Stimulated activated CD4-positive, alpha-beta T cell treated with anti-CD3 and anti-CD28 coated beads, TNF-alpha, amount 100 ng/mL, for 48 hours (primary cell): Measurements from ENCODE around the gene C19orf18.
A peak's percentile ranks its signal among the peaks of the same experiment; 100 is the strongest.
"Not testable (repeated sequence)": the region's sequence is repeated elsewhere in the genome, so short reads cannot be mapped to it uniquely, and the experiment has no call there.

Experiments
- DNase-seq, 3 donors: peaks; one replicate each; pipeline ENCODE4 v3.0.0-alpha.2; 2020; ENCODE audit warnings: low read depth in 3 of 3

C19orf18 gene

GRCh38 chr19:57974434-57974833 lies at the start of gene C19orf18:
C19orf18 (minus strand) TSS chr19:57974534; CDS start chr19:57974432, 102 bp downstream.
- no peak for DNase-seq

- DNase-seq = no peak
Measured at GRCh38 chr19:58022283-58022660, 47.9 kb upstream of the C19orf18 start.

- no peak for DNase-seq
Measured at GRCh38 chr19:58021541-58022282, 47.4 kb upstream of the C19orf18 start.

- no peak for DNase-seq
Measured at GRCh38 chr19:58020129-58020528, 45.8 kb upstream of the C19orf18 start.

- no peak for DNase-seq
Measured at GRCh38 chr19:58014141-58014540, 39.8 kb upstream of the C19orf18 start.

- no peak for DNase-seq
Measured at GRCh38 chr19:58010507-58010906, 36.2 kb upstream of the C19orf18 start.

GRCh38 chr19:58009666-58010301 lies 35.5 kb upstream of the C19orf18 start:
- peak; percentile 10 to 53 (median 37) for DNase-seq

GRCh38 chr19:58009301-58009665 lies 34.9 kb upstream of the C19orf18 start:
- DNase-seq = no peak

GRCh38 chr19:58008877-58009276 lies 34.5 kb upstream of the C19orf18 start:
- not testable (repeated sequence) for DNase-seq

- DNase-seq = no peak
Measured at GRCh38 chr19:58007285-58007684, 33.0 kb upstream of the C19orf18 start.

GRCh38 chr19:58003174-58003828 lies 29.0 kb upstream of the C19orf18 start:
- no peak for DNase-seq

- peak; percentile 61 to 74 (median 65) for DNase-seq
Measured at GRCh38 chr19:58002384-58003173, 28.2 kb upstream of the C19orf18 start, which contains the start of gene ZNF606. ZNF606 (minus strand) TSS chr19:58002820; CDS start chr19:58001319, 1,501 bp downstream.

- no peak for DNase-seq
Measured at GRCh38 chr19:58001895-58002369, 27.6 kb upstream of the C19orf18 start.

- no peak for DNase-seq
Measured at GRCh38 chr19:58000677-58001076, 26.3 kb upstream of the C19orf18 start.

- no peak for DNase-seq
Measured at GRCh38 chr19:57992841-57993240, 18.5 kb upstream of the C19orf18 start.

- DNase-seq = no peak
Measured at GRCh38 chr19:57978586-57979289, 4.4 kb upstream of the C19orf18 start.

- DNase-seq = no peak
Measured at GRCh38 chr19:57964761-57965160, 9.6 kb downstream of the C19orf18 start.

GRCh38 chr19:57961785-57962184 lies 12.5 kb downstream of the C19orf18 start:
- DNase-seq = no peak

- DNase-seq = no peak
Measured at GRCh38 chr19:57954996-57955395, 19.3 kb downstream of the C19orf18 start.

- no peak for DNase-seq
Measured at GRCh38 chr19:57949702-57950101, 24.6 kb downstream of the C19orf18 start.

GRCh38 chr19:57949296-57949695 lies 25.0 kb downstream of the C19orf18 start:
- DNase-seq = no peak
